Astrocyte of the spinal cord (primary cell): ENCODE data around the gene FBXW11.

ENCODE experiments used
- DNase-seq: peaks from one replicate; pipeline ENCODE4 v3.0.0; 2011; ENCODE audit warnings: low read depth, low spot score
- H3K4me3 ChIP-seq: 2 replicates; pipeline ENCODE4 v1.5.1; 2011; ENCODE audit warnings: low read depth, mild to moderate bottlenecking, low read length, moderate library complexity
- in situ Hi-C: cut with HindIII; loops from 2 replicates; pipeline ENCODE4 v1.10.0; 2017; ENCODE audit warnings: low sequenced_read_pairs
- TF ChIP-seq, protein P1 (sequence below): IDR thresholded peaks from 2 replicates; pipeline ENCODE4 v1.5.1; 2012; ENCODE audit warnings: low read depth, mild to moderate bottlenecking, low read length, inconsistent platforms

The FBXW11 gene

DNA sequence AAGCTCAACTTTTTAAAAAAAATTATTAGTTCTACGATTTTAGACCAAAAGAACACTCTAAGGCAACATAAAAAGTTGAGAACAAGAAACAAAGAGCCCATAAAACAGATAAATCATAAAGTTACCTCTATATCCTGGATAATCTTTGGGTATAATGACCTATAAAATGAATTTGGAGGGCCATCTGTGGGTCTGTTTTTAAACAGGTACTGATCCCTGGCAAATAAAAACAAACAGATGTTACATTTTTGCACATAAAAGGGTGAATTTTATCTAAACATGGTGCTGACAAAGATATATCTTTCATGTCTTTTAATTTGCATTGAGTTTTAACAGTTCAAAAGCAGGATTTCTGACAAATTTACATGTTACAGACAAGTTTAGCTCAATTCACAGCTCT is 107.6 kb downstream of the FBXW11 start:
- TF ChIP-seq, protein P1, sequence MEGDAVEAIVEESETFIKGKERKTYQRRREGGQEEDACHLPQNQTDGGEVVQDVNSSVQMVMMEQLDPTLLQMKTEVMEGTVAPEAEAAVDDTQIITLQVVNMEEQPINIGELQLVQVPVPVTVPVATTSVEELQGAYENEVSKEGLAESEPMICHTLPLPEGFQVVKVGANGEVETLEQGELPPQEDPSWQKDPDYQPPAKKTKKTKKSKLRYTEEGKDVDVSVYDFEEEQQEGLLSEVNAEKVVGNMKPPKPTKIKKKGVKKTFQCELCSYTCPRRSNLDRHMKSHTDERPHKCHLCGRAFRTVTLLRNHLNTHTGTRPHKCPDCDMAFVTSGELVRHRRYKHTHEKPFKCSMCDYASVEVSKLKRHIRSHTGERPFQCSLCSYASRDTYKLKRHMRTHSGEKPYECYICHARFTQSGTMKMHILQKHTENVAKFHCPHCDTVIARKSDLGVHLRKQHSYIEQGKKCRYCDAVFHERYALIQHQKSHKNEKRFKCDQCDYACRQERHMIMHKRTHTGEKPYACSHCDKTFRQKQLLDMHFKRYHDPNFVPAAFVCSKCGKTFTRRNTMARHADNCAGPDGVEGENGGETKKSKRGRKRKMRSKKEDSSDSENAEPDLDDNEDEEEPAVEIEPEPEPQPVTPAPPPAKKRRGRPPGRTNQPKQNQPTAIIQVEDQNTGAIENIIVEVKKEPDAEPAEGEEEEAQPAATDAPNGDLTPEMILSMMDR = no peak

DNA sequence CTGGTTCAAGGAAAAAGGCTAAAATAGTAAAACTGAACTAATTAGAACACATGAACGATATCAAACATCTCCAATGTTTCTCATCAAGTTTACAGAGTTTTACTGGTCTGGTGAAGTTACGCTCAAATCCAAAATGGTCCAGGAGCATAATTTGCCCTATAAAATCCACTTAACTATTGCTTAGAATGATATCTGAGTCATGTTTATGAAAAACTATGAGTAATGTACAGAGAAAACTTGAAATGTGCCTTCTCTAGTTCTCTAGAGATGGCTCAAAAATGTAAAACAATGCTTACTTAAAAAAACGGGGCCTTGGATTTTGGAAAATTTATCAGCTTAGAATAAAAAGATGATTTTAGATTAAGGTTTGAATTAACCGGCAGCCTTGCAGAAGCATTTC is 108.1 kb downstream of the FBXW11 start:
- no peak for DNase-seq
- in situ Hi-C loops = no loop called here
- TF ChIP-seq, protein P1 = no peak
- H3K4me3 ChIP-seq = no peak overlapping the region

More for the DNA sequence above, 107.6 kb downstream of the FBXW11 start:
- in situ Hi-C loops = no loop called here
- no peak for DNase-seq
- no peak overlapping the region for H3K4me3 ChIP-seq

DNA sequence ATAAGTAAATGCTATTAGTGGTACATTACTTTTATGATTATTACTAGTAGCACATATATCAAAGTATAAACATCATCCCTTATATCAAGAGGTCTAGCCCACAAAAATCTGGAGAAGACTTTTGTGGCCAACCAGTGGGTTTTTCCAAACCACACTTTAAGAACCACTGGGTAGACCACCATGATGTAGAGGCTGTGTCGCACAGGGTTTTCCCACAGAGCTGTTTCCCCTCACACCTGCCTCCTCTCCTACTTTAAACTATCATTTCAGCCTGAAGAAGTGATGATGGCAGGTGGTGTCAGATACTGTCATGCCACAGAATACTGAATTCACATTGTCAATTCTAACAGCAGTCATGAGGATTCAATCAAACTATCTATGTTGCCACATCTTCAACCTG is 109.2 kb downstream of the FBXW11 start:
- in situ Hi-C loops = no loop called here
- no peak for DNase-seq
- no peak overlapping the region for H3K4me3 ChIP-seq
- TF ChIP-seq, protein P1 = no peak

DNA sequence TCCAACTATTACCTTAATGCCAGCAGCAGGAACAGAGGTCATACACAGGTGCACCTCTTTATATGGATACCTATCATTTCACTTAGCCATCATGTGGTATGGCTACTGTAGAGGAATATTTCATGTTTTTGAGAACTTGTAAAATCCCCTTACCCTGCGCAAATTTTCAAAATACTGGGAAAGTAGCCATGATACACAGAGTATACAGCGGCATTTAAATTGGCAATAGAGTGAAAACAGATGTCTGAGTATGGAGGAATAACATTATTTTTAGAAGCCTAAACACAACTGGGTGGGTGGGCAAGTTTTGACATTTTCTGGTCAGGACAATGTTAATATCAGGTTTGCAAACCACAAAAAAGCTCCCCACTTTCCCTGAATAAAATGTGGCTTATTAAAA is 111.4 kb downstream of the FBXW11 start:
- in situ Hi-C loops = no loop called here
- DNase-seq = no peak
- TF ChIP-seq, protein P1 = no peak
- H3K4me3 ChIP-seq = no peak overlapping the region

DNA sequence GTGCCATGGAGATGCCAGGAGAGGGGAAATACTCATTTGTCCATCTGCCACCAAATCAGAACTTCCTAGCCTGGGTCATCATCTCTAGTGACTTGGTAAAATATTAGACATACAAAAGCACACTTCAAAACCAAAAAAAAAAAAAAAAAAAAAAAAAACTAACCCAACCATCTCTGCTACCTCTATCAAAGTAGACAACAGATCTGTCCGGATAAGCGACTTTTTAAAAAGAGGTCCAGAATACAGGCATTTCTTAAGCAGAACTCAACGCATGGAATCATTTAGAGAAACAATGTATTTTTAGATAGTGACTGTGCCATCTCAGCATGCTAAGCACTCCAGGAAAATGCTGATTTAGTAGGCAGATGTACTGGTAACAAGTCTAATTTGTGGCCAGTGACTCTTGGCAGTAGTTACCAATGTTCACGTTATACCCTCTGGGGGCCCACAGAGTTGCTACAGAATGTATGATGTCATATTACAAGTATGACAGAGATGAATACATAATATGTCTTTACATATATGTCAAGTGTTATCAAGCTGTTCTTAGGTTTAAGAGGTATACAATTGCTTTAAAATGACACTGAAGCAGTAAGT is 113.0 kb downstream of the FBXW11 start:
- H3K4me3 ChIP-seq = no peak overlapping the region
- peak; percentile 61 for DNase-seq
- in situ Hi-C loops = no loop called here
- TF ChIP-seq, protein P1 = no peak

DNA sequence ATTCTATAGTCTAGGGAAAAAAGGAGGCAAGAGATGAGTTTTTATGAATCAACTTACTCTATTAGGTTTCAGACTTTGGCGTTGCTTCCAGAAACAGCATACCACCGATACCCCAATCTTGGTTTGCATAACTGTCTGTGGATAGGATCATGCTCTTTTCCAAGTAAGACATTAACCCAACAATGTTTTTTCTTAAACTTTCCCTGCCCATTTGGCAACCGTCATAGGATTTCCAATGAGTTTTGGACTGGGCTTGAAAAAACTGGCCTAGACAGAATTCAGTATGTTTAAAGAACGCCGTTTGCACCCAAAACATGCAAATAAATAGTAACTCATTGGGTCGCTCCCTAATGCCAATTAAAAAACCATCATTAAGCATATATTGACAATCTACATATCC is 114.8 kb downstream of the FBXW11 start:
- in situ Hi-C loops = no loop called here
- TF ChIP-seq, protein P1 = no peak
- no peak for DNase-seq

More for the DNA sequence above, 114.8 kb downstream of the FBXW11 start:
- no peak overlapping the region for H3K4me3 ChIP-seq
